NCI-H1092 treated with DMSO at 0.1 percent for 48 hours (cell line): ENCODE measurements around the gene SPON1.
"Not testable (repeated sequence)": the region's sequence is repeated elsewhere in the genome, so short reads cannot be mapped to it uniquely, and the experiment has no call there.

ENCODE experiments used
- DNase-seq: peaks from one replicate; lab custom pipeline; 2025; lab: John Stamatoyannopoulos, UW

Gene SPON1

GRCh38 chr11:14248580-14248981, 286.1 kb downstream of the SPON1 start:
- DNase-seq = no peak

GRCh38 chr11:14249121-14249963, 286.8 kb downstream of the SPON1 start:
- peak; percentile 52 for DNase-seq

DNA sequence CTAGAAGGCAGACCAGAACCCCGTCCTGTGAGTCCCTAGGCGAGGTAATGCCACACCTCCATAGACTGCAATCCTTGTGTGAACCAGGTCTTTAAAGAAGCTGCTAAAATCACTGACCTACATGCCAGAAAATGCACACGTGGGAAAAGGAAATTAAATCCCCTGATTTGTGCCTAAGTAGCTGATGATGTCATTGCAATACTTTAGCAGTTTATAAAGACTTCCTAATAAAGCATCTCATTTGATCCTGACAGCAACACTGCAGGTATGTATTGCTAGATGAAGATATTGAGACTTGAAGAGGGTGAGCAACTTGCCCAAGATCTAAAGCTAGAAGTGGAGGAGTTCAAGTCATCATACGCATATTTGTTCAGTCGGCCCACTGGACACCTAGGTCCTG, 289.2 kb downstream of the SPON1 start:
- no peak for DNase-seq

DNA sequence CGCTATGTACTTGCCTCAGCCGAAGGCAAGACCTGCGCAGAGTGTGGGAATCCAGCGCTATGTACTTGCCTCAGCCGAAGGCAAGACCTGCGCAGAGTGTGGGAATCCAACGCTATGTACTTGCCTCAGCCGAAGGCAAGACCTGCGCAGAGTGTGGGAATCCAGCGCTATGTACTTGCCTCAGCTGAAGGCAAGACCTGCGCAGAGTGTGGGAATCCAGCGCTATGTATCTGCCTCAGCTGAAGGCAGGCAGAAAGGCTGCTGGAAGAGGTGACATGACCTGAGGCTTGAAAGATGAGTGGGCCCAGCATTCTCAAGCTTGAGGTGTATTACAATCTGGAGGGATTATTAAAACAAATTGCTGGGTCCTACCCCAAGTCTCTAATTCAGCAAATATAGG, 290.0 kb downstream of the SPON1 start:
- DNase-seq = not testable (repeated sequence)

- DNase-seq = no peak
These were observed 290.9 kb downstream of the SPON1 start for GRCh38 chr11:14253421-14253820.

GRCh38 chr11:14253840-14254239, 291.3 kb downstream of the SPON1 start:
- no peak for DNase-seq

DNA sequence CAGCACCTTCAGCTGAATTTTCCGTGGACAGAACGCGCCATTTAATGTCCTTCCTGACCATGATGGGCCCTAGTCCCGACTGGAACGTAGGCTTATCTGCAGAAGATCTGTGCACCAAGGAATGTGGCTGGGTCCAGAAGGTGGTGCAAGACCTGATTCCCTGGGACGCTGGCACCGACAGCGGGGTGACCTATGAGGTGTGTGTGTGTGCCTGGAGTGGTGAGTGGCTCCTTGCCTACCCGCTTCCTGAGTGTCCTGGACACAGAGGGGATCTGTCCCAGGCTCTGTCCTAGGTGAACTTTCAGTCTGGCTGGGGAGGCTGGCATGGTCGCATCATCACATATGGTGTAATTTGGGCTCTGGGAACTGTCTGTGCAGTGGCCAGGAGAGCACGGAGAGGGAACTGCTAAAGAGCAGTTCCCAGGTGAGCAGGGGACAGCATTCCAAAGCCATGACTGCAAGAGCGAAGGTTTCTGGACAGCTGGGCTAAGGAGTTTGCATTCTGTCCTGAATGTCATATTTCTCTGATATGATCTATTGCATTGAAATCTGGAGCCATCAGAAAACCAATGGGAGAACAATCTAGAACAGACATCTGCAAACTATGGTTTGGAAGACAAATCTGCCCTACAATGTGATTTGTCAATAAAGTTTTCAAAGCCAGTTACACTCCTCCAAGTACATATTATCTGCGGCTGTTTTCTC, 292.2 kb downstream of the SPON1 start:
- no peak for DNase-seq

DNA sequence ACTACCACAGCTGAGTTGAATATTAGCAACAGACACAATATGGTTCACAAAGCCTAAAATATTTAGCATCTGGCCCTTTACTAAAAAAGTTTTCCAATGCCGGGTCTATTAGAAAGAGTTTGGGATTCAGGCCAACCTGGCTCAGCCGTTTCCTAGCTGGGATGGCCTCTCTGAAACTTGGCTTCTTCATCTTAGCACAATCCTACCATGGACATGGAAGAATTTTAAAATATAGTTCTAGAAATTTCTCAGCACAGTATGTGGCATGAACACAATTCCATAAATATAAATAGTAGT, 292.7 kb downstream of the SPON1 start:
- DNase-seq = no peak

GRCh38 chr11:14258221-14258935, 295.9 kb downstream of the SPON1 start:
- no peak for DNase-seq

- no peak for DNase-seq
These were observed 296.8 kb downstream of the SPON1 start for GRCh38 chr11:14259186-14259784.

GRCh38 chr11:14259878-14260277, 297.4 kb downstream of the SPON1 start:
- DNase-seq = no peak

DNA sequence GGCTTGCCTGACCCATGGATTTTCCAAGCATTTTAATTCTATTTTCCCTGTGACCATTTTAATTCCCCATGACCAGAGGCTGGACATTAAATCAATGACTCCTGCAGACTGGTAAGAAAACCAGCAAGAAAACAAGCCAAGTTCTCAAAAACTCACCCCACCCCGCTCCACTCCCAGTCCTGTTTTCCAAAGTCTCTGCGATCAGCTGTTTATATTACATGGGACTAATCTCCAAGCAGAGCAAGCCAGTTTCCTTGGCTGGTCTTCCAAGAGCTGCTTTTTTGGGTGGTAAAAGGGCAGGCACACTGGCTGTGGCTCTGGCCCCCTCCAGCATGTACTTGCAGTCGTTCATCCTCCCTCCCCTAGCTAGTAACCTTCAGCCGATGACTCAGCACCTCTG, 298.5 kb downstream of the SPON1 start:
- DNase-seq = no peak

DNA sequence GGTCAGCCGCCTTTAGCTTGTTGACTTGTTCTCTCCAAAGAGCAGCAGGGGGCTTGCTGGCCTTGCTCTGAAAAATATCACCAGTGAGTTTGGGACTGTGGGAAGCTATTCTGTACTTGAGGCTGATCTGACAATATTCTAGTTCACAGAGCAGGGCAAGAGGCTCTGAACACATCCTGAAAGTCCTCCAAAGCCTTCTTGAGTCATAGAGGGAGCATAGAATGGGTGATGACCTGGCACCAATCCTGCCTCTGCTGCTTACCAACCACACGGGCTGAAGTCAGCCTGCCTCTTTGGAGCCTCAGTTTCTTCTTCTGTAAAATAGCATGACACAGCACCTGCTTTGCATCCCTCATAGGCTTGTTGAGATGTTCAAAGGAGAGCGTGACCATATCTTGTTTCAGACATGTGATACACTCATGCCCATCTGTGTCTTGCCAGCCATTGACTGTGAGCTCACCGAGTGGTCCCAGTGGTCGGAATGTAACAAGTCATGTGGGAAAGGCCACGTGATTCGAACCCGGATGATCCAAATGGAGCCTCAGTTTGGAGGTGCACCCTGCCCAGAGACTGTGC, 299.8 kb downstream of the SPON1 start:
- DNase-seq = no peak

- no peak for DNase-seq
These were observed 302.4 kb downstream of the SPON1 start for GRCh38 chr11:14264966-14265365.

- no peak for DNase-seq
These were observed 304.1 kb downstream of the SPON1 start for GRCh38 chr11:14266622-14267021.

DNA sequence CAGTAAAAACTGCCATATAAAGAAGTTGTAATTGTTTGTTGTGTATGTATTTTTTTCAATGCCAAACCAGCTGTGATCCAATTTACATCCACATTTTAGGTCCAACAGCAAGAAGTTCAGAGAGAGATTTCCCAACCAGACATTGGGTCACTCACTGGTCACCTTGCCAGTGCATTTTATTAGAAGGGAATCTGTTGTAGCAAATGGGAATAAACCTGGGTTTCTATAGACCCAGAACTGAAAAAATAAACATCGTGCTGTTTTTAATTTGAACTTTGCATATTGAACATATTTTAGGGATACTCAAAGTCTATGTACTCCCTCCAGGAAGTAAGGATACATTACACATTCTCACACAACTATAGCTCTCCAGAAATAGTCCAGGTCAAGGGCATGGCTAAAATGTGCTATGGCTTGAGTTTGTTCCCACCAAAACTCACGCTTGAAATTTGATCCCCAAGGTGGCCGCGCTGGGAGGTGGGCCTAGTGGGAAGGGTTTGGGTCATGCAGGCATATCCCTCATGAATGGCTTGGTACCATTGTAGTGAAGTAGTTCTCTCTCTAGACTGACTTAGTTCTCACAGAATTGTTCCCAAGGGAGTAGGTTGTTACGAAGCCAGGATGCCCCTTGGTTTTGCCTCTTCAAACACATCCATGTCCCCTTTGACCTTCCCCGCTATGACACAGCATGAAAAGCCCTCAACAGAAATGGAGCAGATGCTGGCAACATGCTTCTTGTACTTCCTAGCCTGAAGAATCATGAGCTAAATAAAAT, 305.5 kb downstream of the SPON1 start:
- DNase-seq = no peak

DNA sequence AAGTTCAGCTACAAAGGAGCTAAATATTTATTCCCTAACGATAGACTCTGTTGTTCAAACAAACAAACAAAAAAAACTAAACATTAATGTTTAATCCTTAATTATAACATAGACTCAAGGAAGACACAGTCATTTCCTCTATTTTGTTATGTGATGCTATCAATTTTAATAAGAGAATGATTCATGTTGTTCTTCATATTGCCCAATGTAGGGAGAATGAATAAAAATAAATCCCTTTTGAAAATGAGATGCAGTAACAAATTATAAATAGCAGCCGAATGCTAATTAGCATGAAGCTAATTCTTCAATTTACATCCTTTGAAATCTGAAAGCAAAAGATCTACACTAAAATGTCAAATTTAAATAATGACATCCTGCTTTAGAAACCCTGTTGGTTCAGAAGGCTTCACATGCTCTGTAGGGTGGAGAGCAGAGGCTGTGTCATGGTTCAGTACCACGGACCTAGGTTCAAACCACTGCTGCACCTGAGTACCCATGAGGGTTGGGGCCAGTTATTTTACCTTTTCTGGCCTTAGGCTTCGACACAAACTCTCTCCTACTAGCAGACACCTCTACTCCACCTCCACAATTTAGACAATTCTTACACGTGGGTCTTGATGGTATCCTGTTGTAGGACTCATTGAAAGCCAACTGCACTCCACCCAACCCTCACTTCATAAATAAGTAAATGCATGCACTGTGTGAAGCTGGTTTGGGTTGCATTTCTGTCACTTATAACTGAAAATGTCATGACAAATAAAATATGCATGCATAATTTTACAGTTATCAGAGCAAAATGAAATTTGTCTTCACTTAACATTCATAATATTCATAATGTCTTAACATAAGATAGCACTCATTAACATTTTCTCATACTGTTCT, 307.4 kb downstream of the SPON1 start:
- DNase-seq = no peak

DNA sequence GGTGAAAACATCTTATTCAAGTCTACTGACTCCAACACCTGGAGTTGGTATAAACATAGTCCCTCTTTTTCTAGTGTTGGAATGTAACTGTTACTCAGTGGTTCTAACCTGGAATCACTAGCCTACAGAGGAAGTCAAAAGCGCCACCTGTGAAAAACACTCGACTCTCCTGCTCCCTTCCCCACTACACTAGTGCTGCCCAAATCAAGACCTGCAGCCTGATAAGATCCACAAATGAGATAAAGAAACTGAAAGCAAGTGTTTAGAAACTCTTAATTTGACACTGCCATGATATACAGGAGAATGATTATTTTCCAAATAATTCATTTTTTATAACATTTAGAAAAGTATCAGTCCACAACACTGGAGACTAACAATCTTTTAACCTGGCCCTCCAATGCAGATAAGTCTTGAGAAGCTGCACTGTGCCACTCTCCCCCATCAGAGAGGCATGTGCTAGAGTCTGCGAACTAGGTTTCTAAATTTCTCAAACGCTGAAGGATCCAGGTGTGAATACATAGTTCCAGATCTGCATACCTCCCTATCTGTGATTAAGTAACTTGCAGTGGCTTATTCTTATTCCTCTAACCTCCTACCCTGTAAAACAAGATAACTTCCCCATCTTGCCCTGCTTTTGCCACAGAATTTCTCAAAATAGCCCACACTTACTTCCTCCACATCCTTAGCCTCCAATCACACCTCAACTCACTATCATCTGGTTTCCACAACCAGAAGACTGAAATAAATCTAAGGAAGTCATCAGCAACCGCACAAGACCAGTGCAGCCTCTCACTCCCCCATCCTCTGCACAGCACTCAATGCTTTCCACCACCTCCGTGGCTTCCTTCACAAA, 308.4 kb downstream of the SPON1 start:
- no peak for DNase-seq

DNA sequence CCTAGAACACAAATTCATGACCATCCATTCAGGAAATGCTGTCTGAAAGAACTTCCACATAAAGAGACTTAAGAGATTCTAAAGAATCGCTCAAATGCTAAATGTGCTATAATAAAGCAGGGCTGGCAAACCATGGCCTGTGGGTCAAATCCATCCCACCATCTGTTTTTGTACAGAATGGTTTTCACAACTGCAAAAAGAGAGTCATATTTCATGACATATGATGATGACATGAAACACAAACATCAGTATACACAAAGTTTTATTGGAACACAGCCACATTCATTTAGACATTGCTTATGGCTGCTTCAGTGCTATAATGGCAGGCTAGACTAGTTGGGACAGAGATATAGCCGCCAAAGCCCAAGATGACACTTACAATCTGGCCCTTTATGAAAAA, 311.4 kb downstream of the SPON1 start:
- DNase-seq = no peak

- DNase-seq = no peak
These were observed 312.6 kb downstream of the SPON1 start for GRCh38 chr11:14275076-14275475.
